CD14-positive monocyte (primary cell): ENCODE measurements around the gene OR1L4. TPM values are rescaled to one million over a fixed set of nuclear protein-coding genes. Genes with fewer than 3 reads are reported as not detected.
A peak's percentile ranks its signal among the peaks of the same experiment; 100 is the strongest.

Experiments
- DNase-seq, 3 donors: peaks; one replicate each; pipeline ENCODE4 v3.0.0-alpha.2; 2011 to 2022
- H2AFZ ChIP-seq: 2 replicates; pipeline ENCODE4 v1.6.0; 2012; ENCODE audit warnings: mild to moderate bottlenecking, low read depth, low read length, inconsistent platforms; ENCODE audit not compliant: insufficient read depth, poor library complexity, severe bottlenecking
- H3K27ac ChIP-seq, 2 donors: 1 replicate in 1 of 2; 2 replicates in 1 of 2; pipeline ENCODE4 v1.5.1; 2012 to 2013; ENCODE audit warnings: low read length in 2 of 2, control low read depth in 1 of 2, inconsistent platforms in 1 of 2, low read depth in 1 of 2, mild to moderate bottlenecking in 1 of 2
- H3K27me3 ChIP-seq, 2 donors: one replicate each; pipeline versions ENCODE4 v1.6.0 to v1.6.1; 2011 to 2013; ENCODE audit warnings: low read length in 2 of 2; ENCODE audit not compliant: control insufficient read depth in 2 of 2, insufficient read depth in 2 of 2
- H3K36me3 ChIP-seq, 2 donors: replicated peaks in 1 of 2; 1 replicate in 1 of 2; 2 replicates in 1 of 2; pipeline versions ENCODE4 v1.5.1 to v1.6.1; 2012 to 2013; ENCODE audit warnings: low read length in 2 of 2, control low read depth in 1 of 2, inconsistent platforms in 1 of 2, mild to moderate bottlenecking in 1 of 2; ENCODE audit not compliant: insufficient read depth in 2 of 2, control insufficient read depth in 1 of 2
- H3K4me1 ChIP-seq, 2 donors: 1 replicate in 1 of 2; 2 replicates in 1 of 2; pipeline versions ENCODE4 v1.5.1 to v1.6.1; 2012 to 2013; ENCODE audit warnings: low read length in 2 of 2, control low read depth in 1 of 2, inconsistent platforms in 1 of 2, mild to moderate bottlenecking in 1 of 2, moderate library complexity in 1 of 2; ENCODE audit not compliant: insufficient read depth in 2 of 2, control insufficient read depth in 1 of 2
- H3K4me2 ChIP-seq: replicated peaks from 2 replicates; pipeline ENCODE3; 2012; ENCODE audit warnings: low read length, moderate library complexity, mild to moderate bottlenecking; ENCODE audit not compliant: poor library complexity, severe bottlenecking; ENCODE audit errors: extremely low read depth
- H3K4me3 ChIP-seq, 3 experiments: fragments of 200-600 bp in 1 of 3; sonication (generic) in 1 of 3; replicated peaks in 1 of 3; 1 replicate in 2 of 3; 2 replicates in 1 of 3; pipeline ENCODE4 v1.5.1; 2011 to 2013; ENCODE audit warnings: low read length in 3 of 3, mild to moderate bottlenecking in 3 of 3, control low read depth in 2 of 3, low read depth in 2 of 3, inconsistent platforms in 1 of 3, moderate library complexity in 1 of 3
- H3K79me2 ChIP-seq: 2 replicates; pipeline ENCODE4 v1.6.0; 2012; ENCODE audit warnings: mild to moderate bottlenecking, control low read depth, inconsistent platforms, low read length, moderate library complexity; ENCODE audit not compliant: insufficient read depth
- H3K9ac ChIP-seq: 2 replicates; pipeline ENCODE4 v1.6.0; 2017; ENCODE audit warnings: low read length, mild to moderate bottlenecking; ENCODE audit not compliant: insufficient read depth, poor library complexity, severe bottlenecking
- H3K9me3 ChIP-seq, 2 donors: replicated peaks in 1 of 2; 1 replicate in 1 of 2; 2 replicates in 1 of 2; pipeline versions ENCODE4 v1.5.1 to v1.6.1; 2012 to 2013; ENCODE audit warnings: low read length in 2 of 2, control low read depth in 1 of 2; ENCODE audit not compliant: control insufficient read depth in 1 of 2, insufficient read depth in 1 of 2
- H4K20me1 ChIP-seq: 2 replicates; pipeline ENCODE4 v1.6.0; 2012; ENCODE audit warnings: mild to moderate bottlenecking, low read length, control low read depth, moderate library complexity; ENCODE audit not compliant: insufficient read depth
- H3K27ac Mint-ChIP-seq, 7 donors: one replicate each; pipeline ENCODE4 v1.8.0; 2020; ENCODE audit warnings: mild to moderate bottlenecking in 7 of 7, mixed read lengths in 7 of 7, moderate library complexity in 6 of 7, inconsistent platforms in 2 of 7
- H3K27me3 Mint-ChIP-seq, 3 donors: one replicate each; pipeline ENCODE4 v1.8.0; 2021 to 2022; ENCODE audit warnings: low read depth in 3 of 3, mild to moderate bottlenecking in 3 of 3, mixed read lengths in 3 of 3, moderate library complexity in 3 of 3, inconsistent platforms in 1 of 3
- H3K36me3 Mint-ChIP-seq, 2 donors: one replicate each; pipeline ENCODE4 v1.8.0; 2020; ENCODE audit warnings: mixed read lengths in 2 of 2, inconsistent platforms in 1 of 2, mild to moderate bottlenecking in 1 of 2
- H3K4me1 Mint-ChIP-seq: one replicate; pipeline ENCODE4 v1.8.0; 2020; ENCODE audit warnings: mild to moderate bottlenecking, mixed read lengths
- H3K4me3 Mint-ChIP-seq, 2 donors: one replicate each; pipeline ENCODE4 v1.8.0; 2020; ENCODE audit warnings: mild to moderate bottlenecking in 2 of 2, mixed read lengths in 2 of 2, moderate library complexity in 1 of 2
- H3K9me3 Mint-ChIP-seq, 7 donors: one replicate each; pipeline ENCODE4 v1.8.0; 2020 to 2022; ENCODE audit warnings: mixed read lengths in 7 of 7, mild to moderate bottlenecking in 6 of 7, moderate library complexity in 6 of 7, inconsistent platforms in 2 of 7
- CTCF ChIP-seq: fragments of 200-600 bp; IDR thresholded peaks from one replicate; pipeline ENCODE4 v1.8.0; 2022; ENCODE audit warnings: antibody characterized with exemption, mild to moderate bottlenecking
- WGBS: methylation state at CpG from one replicate; pipeline ENCODE4 v1.1.5; 2013; ENCODE audit warnings: missing lambda C conversion rate; ENCODE audit not compliant: insufficient coverage; 5-methylcytosine and 5-hydroxymethylcytosine counted together
- intact Hi-C, 2 donors: fragments of 100-400 bp; cut with micrococcal nuclease; formaldehyde crosslinking; loops; one replicate each; pipeline versions ENCODE4 v1.15.0 to v1.15.1; 2023
- polyA minus RNA-seq: library from RNA; depleted of rRNA, polyadenylated mRNA; stranded (reverse); fragments of >200 nt; gene quantifications from 2 replicates; pipeline ENCODE4 v1.2.3, GENCODE V29; 2012
- polyA plus RNA-seq, 3 donors: library from polyadenylated mRNA; depleted of rRNA in 1 of 3; unstranded in 2 of 3; stranded (reverse) in 1 of 3; fragments of 300-500 nt in 2 of 3; fragments of >200 nt in 1 of 3; fragmentation: Illumina TruSeq in 2 of 3; gene quantifications; 1 replicate in 2 of 3; 2 replicates in 1 of 3; pipeline ENCODE4 v1.2.3, GENCODE V29; 2012 to 2021
- total RNA-seq, 12 experiments: library from RNA in 1 of 12; stranded (reverse) in 1 of 12; fragments of 120-200 nt in 1 of 12; gene quantifications; one replicate each; pipeline ENCODE4 v1.2.4 and lab custom pipeline; 2013 to 2026; ENCODE audit warnings: mixed read lengths in 6 of 12, inconsistent platforms in 1 of 12

The OR1L4 gene
- not detected for total RNA-seq (2013)
- not detected for polyA plus RNA-seq
- polyA minus RNA-seq: not detected in 2 replicates
- 0 to 0.12 (median 0) reads per million in 11 experiments for total RNA-seq (lab: John Stamatoyannopoulos, UW)

GRCh38 chr9:122723690-122724089, at the start of gene OR1L4:
Gene OR1L4, plus strand, starts transcription at chr9:122723990. Its CDS starts 0 bp downstream, at chr9:122723990.
- Histone ChIP-seq H3K4me2 (no peak within 1 kb of the TSS), H3K27ac (no peak within 1 kb of the TSS), H4K20me1 (no peaks in the 10 kb centered on the region), H3K9ac (no peak within 1 kb of the TSS), H3K27me3 (no peaks in the 10 kb centered on the region), H3K4me1 (no peaks in the 10 kb centered on the region), H3K36me3 (no peaks in the 10 kb centered on the region), H2AFZ (no peak within 1 kb of the TSS), H3K79me2 (no peaks in the 10 kb centered on the region), H3K9me3 (peaks cover 29 to 48% of the 10 kb centered on the region in 2 donors), H3K4me3 (no peak within 1 kb of the TSS)
- Mint-ChIP-seq H3K9me3 (peaks cover 16 to 51% (median 45%) of the 10 kb centered on the region in 7 donors), H3K4me1 (no peaks in the 10 kb centered on the region), H3K27me3 (no peaks in the 10 kb centered on the region), H3K36me3 (no peaks in the 10 kb centered on the region), H3K27ac (peak within 1 kb of the TSS in 1 of 7 donors; percentile 19), H3K4me3 (no peak within 1 kb of the TSS)
- no CpG with 5 or more reads among the region's 1 CpG for WGBS
- no peak for TF ChIP-seq CTCF
- intact Hi-C loops: no loop called here
- DNase-seq: no peak

GRCh38 chr9:122684851-122685250, 38.9 kb upstream of the OR1L4 start:
- no peak overlapping the region for H3K9ac ChIP-seq
- Mint-ChIP-seq H3K36me3 (no peaks in the 10 kb centered on the region), H3K4me1 (no peaks in the 10 kb centered on the region), H3K4me3 (no peak overlapping the region), H3K27me3 (peaks cover 0 to 5% (median 2%) of the 10 kb centered on the region in 3 donors), H3K9me3 (peaks cover 16 to 29% (median 24%) of the 10 kb centered on the region in 7 donors), H3K27ac (no peak overlapping the region)
- H3K27me3 ChIP-seq: no peaks in the 10 kb centered on the region
- no peaks in the 10 kb centered on the region for H4K20me1 ChIP-seq
- peaks cover 12 to 22% of the 10 kb centered on the region in 2 donors for H3K9me3 ChIP-seq
- H3K4me2 ChIP-seq: no peak overlapping the region
- intact Hi-C loops: no loop called here
- no peak for DNase-seq
- H3K79me2 ChIP-seq: no peaks in the 10 kb centered on the region
- no peak overlapping the region for H3K4me3 ChIP-seq
- H3K27ac ChIP-seq: no peak overlapping the region
- no peaks in the 10 kb centered on the region for H3K36me3 ChIP-seq
- H2AFZ ChIP-seq: no peak overlapping the region
- no peak for TF ChIP-seq CTCF
- no peaks in the 10 kb centered on the region for H3K4me1 ChIP-seq
